PC-3 (cell line): ENCODE results near the gene TEX14. TPM values are rescaled to one million over a fixed set of nuclear protein-coding genes. Genes with fewer than 3 reads are reported as not detected.
A peak's percentile ranks its signal among the peaks of the same experiment; 100 is the strongest.

Experiments used
- ATAC-seq: fragments of 200-7000 bp; cut with Tn5 transposase; 2 replicates; pipeline ENCODE4 v1.9.1; 2020; ENCODE audit warnings: mild to moderate bottlenecking, moderate library complexity
- BruUV-seq: library from RNA; stranded (reverse); fragments of 400-500 nt; replicated peaks from 2 replicates; lab custom pipeline; 2021; lab: Mats Ljungman, UMichigan
- CTCF ChIA-PET: fragments of 300-600 bp; sonication (Branson Sonifier 250); formaldehyde crosslinking; loops from one replicate; lab custom pipeline; 2022; ENCODE audit warnings: antibody characterized with exemption; lab: Charles Lee
- POLR2A ChIA-PET: fragments of 300-600 bp; sonication (Branson Sonifier 250); formaldehyde crosslinking; loops from one replicate; lab custom pipeline; 2022; ENCODE audit warnings: antibody characterized with exemption; ENCODE audit not compliant: unreplicated experiment; lab: Charles Lee
- DNase-seq: peaks from one replicate; pipeline ENCODE4 v3.0.0-alpha.2; 2015
- H2AFZ ChIP-seq: fragments of 300-600 bp; sonication (generic); 2 replicates; pipeline ENCODE4 v1.6.0; 2016; ENCODE audit warnings: antibody characterized with exemption, low read length
- H3F3A ChIP-seq: fragments of 300-600 bp; sonication (generic); one replicate; pipeline ENCODE4 v1.6.0; 2017; ENCODE audit warnings: antibody characterized with exemption, low read length, control low read depth, mild to moderate bottlenecking; ENCODE audit not compliant: unreplicated experiment
- H3K27ac ChIP-seq: fragments of 300-600 bp; sonication (generic); 2 replicates; pipeline ENCODE4 v1.5.1; 2016; ENCODE audit warnings: mild to moderate bottlenecking, low read length
- H3K27me3 ChIP-seq: fragments of 300-600 bp; sonication (generic); 2 replicates; pipeline ENCODE4 v1.6.1; 2016; ENCODE audit warnings: low read length, mixed read lengths
- H3K36me3 ChIP-seq: fragments of 300-600 bp; sonication (generic); 2 replicates; pipeline ENCODE4 v1.6.1; 2016; ENCODE audit warnings: low read depth, mixed run types, low read length, mixed read lengths
- H3K4me1 ChIP-seq: fragments of 300-600 bp; sonication (generic); 2 replicates; pipeline ENCODE4 v1.5.1; 2016; ENCODE audit warnings: low read length; ENCODE audit not compliant: insufficient read depth
- H3K4me2 ChIP-seq: fragments of 300-600 bp; sonication (generic); 2 replicates; pipeline ENCODE4 v1.6.0; 2016; ENCODE audit warnings: low read length
- H3K4me3 ChIP-seq: fragments of 300-600 bp; sonication (generic); 2 replicates; pipeline ENCODE4 v1.5.1; 2016; ENCODE audit warnings: mild to moderate bottlenecking, low read length, mixed read lengths
- H3K79me2 ChIP-seq: fragments of 300-600 bp; sonication (generic); 2 replicates; pipeline ENCODE4 v1.6.1; 2017; ENCODE audit warnings: low read length, mixed read lengths
- H3K9ac ChIP-seq: fragments of 300-600 bp; sonication (generic); 2 replicates; pipeline ENCODE4 v1.6.0; 2016; ENCODE audit warnings: mild to moderate bottlenecking, low read length
- H3K9me2 ChIP-seq: fragments of 300-600 bp; sonication (generic); replicated peaks from 2 replicates; pipeline ENCODE4 v1.6.1; 2016; ENCODE audit warnings: mixed run types, low read length, mixed read lengths
- H3K9me3 ChIP-seq: fragments of 300-600 bp; sonication (generic); 2 replicates; pipeline ENCODE4 v1.6.1; 2016; ENCODE audit warnings: low read length, mixed read lengths
- H4K20me1 ChIP-seq: fragments of 300-600 bp; sonication (generic); 2 replicates; pipeline ENCODE4 v1.6.1; 2016; ENCODE audit warnings: low read length, mixed read lengths
- EZH2 ChIP-seq: fragments of 300-600 bp; sonication (generic); IDR thresholded peaks from one replicate; pipeline ENCODE4 v1.6.1; 2017; ENCODE audit warnings: antibody characterized with exemption, mild to moderate bottlenecking, low read length; ENCODE audit not compliant: unreplicated experiment
- EZH2phosphoT487 ChIP-seq: fragments of 300-600 bp; sonication (generic); IDR thresholded peaks from 2 replicates; pipeline ENCODE4 v1.6.1; 2018; ENCODE audit warnings: mild to moderate bottlenecking, antibody characterized with exemption, low read length, borderline replicate concordance
- intact Hi-C: fragments of 100-400 bp; cut with micrococcal nuclease; formaldehyde crosslinking; loops from 2 replicates; pipeline ENCODE4 v1.9.0; 2023
- total RNA-seq: library from RNA; depleted of rRNA; stranded (reverse); fragments of >200 nt; gene quantifications from 2 replicates; pipeline ENCODE4 v1.2.3, GENCODE V29; 2014
- TF ChIP-seq, protein P1 (sequence below): fragments of 300-600 bp; sonication (generic); conservative IDR thresholded peaks from 2 replicates; pipeline ENCODE4 v1.5.1; 2017; ENCODE audit warnings: antibody characterized with exemption, low read depth, mild to moderate bottlenecking, low read length

The TEX14 gene
- total RNA-seq, 1 experiment from 2014 or later, result 0.29 TPM

DNA sequence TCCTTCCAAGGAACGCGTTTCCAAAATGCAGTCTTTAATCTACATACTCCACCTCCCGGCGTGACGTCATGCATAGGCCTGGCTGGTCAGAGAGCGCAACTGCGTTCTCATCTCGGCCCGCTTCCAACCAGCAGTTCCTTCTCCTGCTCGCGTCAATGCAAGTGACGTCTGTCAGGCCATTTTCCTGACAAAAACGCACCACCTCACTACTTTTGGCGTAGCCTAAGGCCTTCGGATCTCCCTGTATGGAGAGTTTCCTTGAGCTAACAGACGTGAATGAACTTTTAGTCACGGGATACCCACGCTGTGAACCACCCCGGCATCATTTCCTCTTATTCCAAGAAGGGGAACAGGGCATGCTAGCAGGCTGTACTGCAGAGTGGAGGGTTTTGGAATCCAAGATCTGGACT lies 25.0 kb downstream of the TEX14 start:
- Histone ChIP-seq H3K9me2 (no peaks in the 10 kb centered on the region), H3K27ac (peak overlapping the region; percentile 92), H3K9ac (peak overlapping the region; percentile 87), H3K4me2 (peak overlapping the region; percentile 97), H3K27me3 (no peaks in the 10 kb centered on the region), H2AFZ (peak overlapping the region; percentile 98), H3K9me3 (no peaks in the 10 kb centered on the region), H3K4me3 (peak overlapping the region; percentile 71), H3K4me1 (peaks cover 47% of the 10 kb centered on the region), H3F3A (peaks cover 10% of the 10 kb centered on the region), H3K36me3 (no peaks in the 10 kb centered on the region), H3K79me2 (no peaks in the 10 kb centered on the region), H4K20me1 (no peaks in the 10 kb centered on the region)
- TF ChIP-seq, protein P1, sequence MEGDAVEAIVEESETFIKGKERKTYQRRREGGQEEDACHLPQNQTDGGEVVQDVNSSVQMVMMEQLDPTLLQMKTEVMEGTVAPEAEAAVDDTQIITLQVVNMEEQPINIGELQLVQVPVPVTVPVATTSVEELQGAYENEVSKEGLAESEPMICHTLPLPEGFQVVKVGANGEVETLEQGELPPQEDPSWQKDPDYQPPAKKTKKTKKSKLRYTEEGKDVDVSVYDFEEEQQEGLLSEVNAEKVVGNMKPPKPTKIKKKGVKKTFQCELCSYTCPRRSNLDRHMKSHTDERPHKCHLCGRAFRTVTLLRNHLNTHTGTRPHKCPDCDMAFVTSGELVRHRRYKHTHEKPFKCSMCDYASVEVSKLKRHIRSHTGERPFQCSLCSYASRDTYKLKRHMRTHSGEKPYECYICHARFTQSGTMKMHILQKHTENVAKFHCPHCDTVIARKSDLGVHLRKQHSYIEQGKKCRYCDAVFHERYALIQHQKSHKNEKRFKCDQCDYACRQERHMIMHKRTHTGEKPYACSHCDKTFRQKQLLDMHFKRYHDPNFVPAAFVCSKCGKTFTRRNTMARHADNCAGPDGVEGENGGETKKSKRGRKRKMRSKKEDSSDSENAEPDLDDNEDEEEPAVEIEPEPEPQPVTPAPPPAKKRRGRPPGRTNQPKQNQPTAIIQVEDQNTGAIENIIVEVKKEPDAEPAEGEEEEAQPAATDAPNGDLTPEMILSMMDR, result no peak
- no peak for TF ChIP-seq EZH2
- TF ChIP-seq EZH2phosphoT487, result no peak
- CTCF ChIA-PET, result interaction anchor here (0.6 to 0.9 kb wide), 4 partner anchors 10 to 44 kb away, joined by 3 to 7 read pairs (median 5); partner anchors contain the start of gene RAD51C
- POLR2A ChIA-PET, result interaction anchor here (0.5 to 2.0 kb wide), 3 partner anchors 35 to 728 kb away, joined by 3 to 18 read pairs (median 3); no protein-coding TSS in a partner anchor
- DNase-seq (peak; percentile 92), ATAC-seq (peak; percentile 65)
- intact Hi-C loops, result loop anchor here (1.0 to 2.0 kb wide), 2 partner anchors 8 to 36 kb away; no protein-coding TSS in a partner anchor
- no TSS peak for BruUV-seq

DNA sequence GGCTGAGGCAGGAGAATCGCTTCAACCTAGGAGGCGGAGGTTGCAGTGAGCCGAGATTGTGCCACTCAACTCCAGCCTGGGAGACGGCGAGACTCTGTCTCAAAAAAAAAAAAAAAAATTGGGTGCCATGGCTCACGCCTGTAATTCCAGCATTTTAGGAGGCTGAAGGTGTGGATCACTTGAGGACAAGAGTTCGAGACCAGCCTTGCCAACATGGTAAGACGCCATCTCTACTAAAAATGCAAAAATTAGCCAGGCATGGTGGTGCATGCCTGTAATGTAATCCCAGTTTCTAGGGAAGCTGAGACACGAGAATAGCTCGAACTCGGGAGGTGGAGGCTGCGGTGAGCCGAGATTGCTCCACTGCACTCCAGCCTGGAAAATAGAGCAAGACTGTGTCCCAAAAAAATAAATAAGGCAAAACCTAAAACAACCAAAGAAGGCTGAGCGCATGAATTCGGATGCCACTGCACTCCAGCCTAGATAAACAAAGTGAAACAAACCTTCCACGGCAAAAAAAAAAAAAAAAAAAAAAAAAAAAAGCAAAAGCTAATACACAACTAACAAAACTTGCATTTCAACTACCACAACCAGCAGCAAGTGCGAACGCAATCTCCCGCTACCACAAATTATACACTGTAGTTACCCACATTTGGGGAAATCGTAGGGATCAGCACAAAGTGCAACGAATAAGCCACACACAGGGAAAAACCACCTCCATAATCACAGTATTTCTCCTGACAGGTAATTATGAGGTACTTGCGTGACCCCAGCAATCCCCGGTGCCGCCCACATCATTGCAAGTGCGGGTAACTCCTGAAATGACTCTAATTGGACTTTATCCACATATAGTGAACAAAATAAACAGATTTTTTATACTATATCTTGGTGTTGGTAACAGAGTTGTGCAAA lies 25.6 kb downstream of the TEX14 start:
- TSS peak; percentile 99 for BruUV-seq
- H3K4me1 ChIP-seq, result peaks cover 47% of the 10 kb centered on the region
- ChIA-PET POLR2A (interaction anchor here (0.6 to 2.0 kb wide), 2 partner anchors 33 to 35 kb away, joined by 4 to 18 read pairs; no protein-coding TSS in a partner anchor), CTCF (interaction anchor here (0.6 to 0.9 kb wide), 2 partner anchors 11 to 45 kb away, joined by 3 to 7 read pairs; no protein-coding TSS in a partner anchor)
- ATAC-seq (peak; percentile 2), DNase-seq (no peak)
- intact Hi-C loops, result loop anchor here (2.0 kb wide), 1 partner anchor 35 kb away; no protein-coding TSS in a partner anchor
- H3K9ac ChIP-seq, result peak overlapping the region; percentile 87
- peak overlapping the region; percentile 98 for H2AFZ ChIP-seq
- TF ChIP-seq EZH2phosphoT487 (no peak), EZH2 (no peak)
- TF ChIP-seq, protein P1, result no peak
- H4K20me1 ChIP-seq, result no peaks in the 10 kb centered on the region
- H3K4me2 ChIP-seq, result peak overlapping the region; percentile 97
- H3K4me3 ChIP-seq, result peak overlapping the region; percentile 71
- peak overlapping the region; percentile 92 for H3K27ac ChIP-seq
- no peaks in the 10 kb centered on the region for H3K36me3 ChIP-seq
- H3K27me3 ChIP-seq, result no peaks in the 10 kb centered on the region
- H3F3A ChIP-seq, result peaks cover 10% of the 10 kb centered on the region
- H3K79me2 ChIP-seq, result no peaks in the 10 kb centered on the region
- no peaks in the 10 kb centered on the region for H3K9me2 ChIP-seq
- no peaks in the 10 kb centered on the region for H3K9me3 ChIP-seq
